K562 (cell line): Measurements from ENCODE around the gene TMEM209. TPM values are rescaled to one million over a fixed set of nuclear protein-coding genes. Genes with fewer than 3 reads are reported as not detected.

ENCODE experiments used
- ATF7 ChIP-seq: fragments of 450-650 bp; IDR thresholded peaks from 2 replicates; pipeline ENCODE4 v1.7.1; 2014; ENCODE audit warnings: mild to moderate bottlenecking, moderate library complexity
- CCAR2 ChIP-seq: fragments of 200-400 bp; formaldehyde crosslinking; IDR thresholded peaks from 2 replicates; pipeline ENCODE4 v1.6.1; 2017; ENCODE audit warnings: mild to moderate bottlenecking, low read depth, low read length
- GABPB2 ChIP-seq: fragments of 250-450 bp; sonication (Bioruptor Pico); conservative IDR thresholded peaks from 2 replicates; pipeline ENCODE4 v1.5.1; 2021; ENCODE audit warnings: mild to moderate bottlenecking
- GTF2E2 ChIP-seq: fragments of 200-800 bp; sonication (Bioruptor generic); IDR thresholded peaks from 2 replicates; pipeline ENCODE4 v1.6.1; 2016; ENCODE audit warnings: missing genetic modification characterization, missing compliant biosample characterization
- HDAC6 ChIP-seq: IDR thresholded peaks from 2 replicates; pipeline ENCODE4 v1.6.1; 2012; ENCODE audit warnings: low read depth, mild to moderate bottlenecking, control low read depth, inconsistent platforms, low read length, moderate library complexity
- HIVEP1 ChIP-seq: fragments of 250-450 bp; sonication (Bioruptor Pico); IDR thresholded peaks from 2 replicates; pipeline ENCODE4 v1.4.0; 2020; ENCODE audit warnings: mild to moderate bottlenecking
- MAFK ChIP-seq: IDR thresholded peaks from 2 replicates; pipeline ENCODE4 v1.6.1; 2011; ENCODE audit warnings: low read length, improper control_type of control experiment
- NFE2 ChIP-seq: IDR thresholded peaks from 2 replicates; pipeline ENCODE4 v1.6.1; 2014; ENCODE audit warnings: antibody characterized with exemption, low read depth
- NFIX ChIP-seq: fragments of 250-450 bp; sonication (Bioruptor Pico); IDR thresholded peaks from 2 replicates; pipeline ENCODE4 v1.4.0; 2020; ENCODE audit warnings: low read depth, mild to moderate bottlenecking, moderate library complexity
- NR2C2 ChIP-seq, 2 experiments: fragments of 200-800 bp in 1 of 2; sonication (Bioruptor generic) in 1 of 2; sonication (generic) in 1 of 2; formaldehyde crosslinking in 1 of 2; IDR thresholded peaks; 2 replicates each; pipeline versions ENCODE4 v1.6.1 to v1.8.0; 2016 to 2022; ENCODE audit warnings: mild to moderate bottlenecking in 1 of 2, missing compliant biosample characterization in 1 of 2, missing genetic modification characterization in 1 of 2, missing genetic modification reagents in 1 of 2
- TAF15 ChIP-seq: fragments of 200-400 bp; formaldehyde crosslinking; IDR thresholded peaks from 2 replicates; pipeline ENCODE4 v1.6.1; 2017; ENCODE audit warnings: mild to moderate bottlenecking, low read depth, low read length, moderate library complexity
- TCF7 ChIP-seq: sonication (generic); IDR thresholded peaks from 2 replicates; pipeline ENCODE4 v1.6.1; 2016; ENCODE audit warnings: antibody characterized with exemption, borderline replicate concordance
- TEAD1 ChIP-seq, 2 experiments: fragments of 450-650 bp in 1 of 2; sonication (generic) in 1 of 2; formaldehyde crosslinking; IDR thresholded peaks; 2 replicates each; pipeline versions ENCODE4 v1.4.0 to v1.8.0; 2020 to 2022; ENCODE audit warnings: mild to moderate bottlenecking in 2 of 2, missing genetic modification reagents in 1 of 2
- TEAD4 ChIP-seq, 2 experiments: sonication (generic) in 1 of 2; formaldehyde crosslinking in 1 of 2; IDR thresholded peaks; 2 replicates each; pipeline versions ENCODE4 v1.6.1 to v1.8.0; 2012 to 2022; ENCODE audit warnings: borderline replicate concordance in 1 of 2, inconsistent platforms in 1 of 2, low read length in 1 of 2, mild to moderate bottlenecking in 1 of 2, missing genetic modification reagents in 1 of 2
- TRIM25 ChIP-seq: fragments of 450-650 bp; IDR thresholded peaks from 2 replicates; pipeline ENCODE4 v1.7.0; 2016; ENCODE audit warnings: borderline replicate concordance
- TRIM28 ChIP-seq: fragments of 450-650 bp; IDR thresholded peaks from 2 replicates; pipeline ENCODE4 v1.6.1; 2017
- USF2 ChIP-seq: sonication (generic); formaldehyde crosslinking; IDR thresholded peaks from 2 replicates; pipeline ENCODE4 v1.5.0; 2020; ENCODE audit warnings: missing genetic modification reagents
- ZBTB2 ChIP-seq: fragments of 450-650 bp; IDR thresholded peaks from 2 replicates; pipeline ENCODE4 v1.6.1; 2016; ENCODE audit warnings: antibody characterized with exemption
- ZFP1 ChIP-seq: fragments of 450-650 bp; formaldehyde crosslinking; IDR thresholded peaks from 2 replicates; pipeline ENCODE4 v1.4.0; 2020; ENCODE audit warnings: mild to moderate bottlenecking, mixed read lengths
- ZNF175 ChIP-seq: fragments of 200-800 bp; sonication (Bioruptor generic); IDR thresholded peaks from 2 replicates; pipeline ENCODE4 v1.6.1; 2016; ENCODE audit warnings: low read depth, mild to moderate bottlenecking, missing genetic modification characterization, missing compliant biosample characterization
- ZNF3 ChIP-seq: fragments of 250-450 bp; sonication (Bioruptor Pico); IDR thresholded peaks from 2 replicates; pipeline ENCODE4 v1.5.0; 2021; ENCODE audit warnings: mild to moderate bottlenecking, moderate library complexity
- ZNF444 ChIP-seq: fragments of 250-450 bp; sonication (Bioruptor Pico); IDR thresholded peaks from 2 replicates; pipeline ENCODE4 v1.4.0; 2020; ENCODE audit warnings: mild to moderate bottlenecking, moderate library complexity
- ZNF445 ChIP-seq: fragments of 250-450 bp; sonication (Bioruptor Pico); IDR thresholded peaks from 2 replicates; pipeline ENCODE4 v1.4.0; 2020; ENCODE audit warnings: low read depth, mild to moderate bottlenecking, moderate library complexity
- ZNF511 ChIP-seq: sonication (generic); formaldehyde crosslinking; IDR thresholded peaks from 2 replicates; pipeline ENCODE4 v1.8.0; 2022; ENCODE audit warnings: mild to moderate bottlenecking, missing genetic modification reagents
- ZNF583 ChIP-seq: fragments of 250-450 bp; sonication (Bioruptor Pico); IDR thresholded peaks from 2 replicates; pipeline ENCODE4 v1.4.0; 2020
- polyA plus RNA-seq, 8 experiments: library from polyadenylated mRNA; depleted of rRNA in 4 of 8; stranded (reverse) in 5 of 8; unstranded in 3 of 8; fragments of >200 nt; fragmentation: Nextera tagmentation in 2 of 8; fragmentation: Illumina TruSeq in 1 of 8; extraction: Ambion mirVana in 2 of 8; extraction: Trizol in 1 of 8; gene quantifications; 2 replicates each; pipeline versions ENCODE4 v1.2.1 to v1.2.3, GENCODE V29; 2011 to 2014; ENCODE audit warnings: inconsistent platforms in 1 of 8, missing spikeins in 1 of 8
- total RNA-seq, 7 experiments: library from RNA; depleted of rRNA in 6 of 7; stranded (reverse); fragments of >200 nt in 6 of 7; fragmentation: Illumina TruSeq in 2 of 7; extraction: Trizol in 2 of 7; gene quantifications; 2 replicates each; pipeline versions ENCODE4 v1.2.1 to v1.2.3, GENCODE V29; 2011 to 2021; ENCODE audit warnings: low replicate concordance in 1 of 7

Gene TMEM209
- total and polyA plus RNA-seq, 9 of the 15 experiments (the other 6 are each of a cell fraction or from before 2014, with no cell fraction given): 36.8 to 116 (median 76.6) TPM

- TF ChIP-seq TCF7: peak; percentile 87; the same call in 1 of the 2 replicates
- TF ChIP-seq HDAC6: no peak
- TF ChIP-seq ZFP1: no peak
- 0 out of 4 replicates have a peak, but pooled peaks of 1 of the 2 experiments have one; percentile 44 for TF ChIP-seq TEAD1 (CRISPR knock-in tag; IDR thresholded peaks at IDR 0.05)
- TF ChIP-seq MAFK: no peak
- TF ChIP-seq TRIM28: no peak
- no peak for TF ChIP-seq ZNF3 (CRISPR knock-in tag)
- TF ChIP-seq ZNF444 (CRISPR knock-in tag): no peak
- TF ChIP-seq TAF15: no peak
- TF ChIP-seq ZNF511: no peak
- 0 out of 2 replicates have a peak, but pooled peaks have one; percentile 21 for TF ChIP-seq NFE2
- no peak for TF ChIP-seq ZBTB2
- TF ChIP-seq ATF7: no peak
- no peak for TF ChIP-seq GABPB2 (CRISPR knock-in tag)
- no peak for TF ChIP-seq ZNF445 (CRISPR knock-in tag)
- TF ChIP-seq GTF2E2 (tag): no peak
- peak; percentile 23; the same call in 1 of the 2 replicates for TF ChIP-seq TEAD4 (IDR thresholded peaks at IDR 0.05; ENCODE audit: low read length)
- no peak for TF ChIP-seq TEAD4 (CRISPR knock-in tag; IDR thresholded peaks at IDR 0.05; ENCODE audit: borderline replicate concordance)
- no peak for TF ChIP-seq NFIX (CRISPR knock-in tag)
- no peak for TF ChIP-seq HIVEP1 (CRISPR knock-in tag)
- no peak for TF ChIP-seq ZNF583 (CRISPR knock-in tag)
- TF ChIP-seq ZNF175 (CRISPR knock-in tag): no peak
- TF ChIP-seq USF2 (CRISPR knock-in tag): no peak
- TF ChIP-seq NR2C2 (CRISPR knock-in tag; IDR thresholded peaks at IDR 0.05): no peak
- no peak for TF ChIP-seq NR2C2 (tag; IDR thresholded peaks at IDR 0.05)
- no peak for TF ChIP-seq CCAR2
- TF ChIP-seq TRIM25: no peak
Observed at GRCh38 chr7:130133029-130133782, 72.0 kb downstream of the TMEM209 start (continued).
